CMK (cell line): ENCODE results near the gene ANKRD52.
A peak's percentile ranks its signal among the peaks of the same experiment; 100 is the strongest.
"Not testable (repeated sequence)": the region's sequence is repeated elsewhere in the genome, so short reads cannot be mapped to it uniquely, and the experiment has no call there.

Source experiments
- DNase-seq: peaks from one replicate; pipeline ENCODE4 v3.0.0-alpha.2; 2010; ENCODE audit warnings: low read depth

ANKRD52 gene

GRCh38 chr12:56272468-56272867, 14.3 kb upstream of the ANKRD52 start:
- DNase-seq = not testable (repeated sequence)

GRCh38 chr12:56271031-56271430, 12.8 kb upstream of the ANKRD52 start:
- no peak for DNase-seq

GRCh38 chr12:56267443-56268071, 9.4 kb upstream of the ANKRD52 start:
- DNase-seq = no peak

GRCh38 chr12:56266693-56267442, 8.7 kb upstream of the ANKRD52 start, which contains the start of gene COQ10A:
Gene COQ10A, plus strand, starts transcription at chr12:56266942. Its CDS starts 177 bp downstream, at chr12:56267119.
- DNase-seq = peak; percentile 57

- not testable (repeated sequence) for DNase-seq
Measured at GRCh38 chr12:56266068-56266692, 8.0 kb upstream of the ANKRD52 start.

- DNase-seq = not testable (repeated sequence)
Measured at GRCh38 chr12:56262955-56263354, 4.8 kb upstream of the ANKRD52 start.

- DNase-seq = no peak
Measured at GRCh38 chr12:56261503-56262232, 3.5 kb upstream of the ANKRD52 start.

GRCh38 chr12:56260921-56261320, 2.7 kb upstream of the ANKRD52 start:
- DNase-seq = no peak

GRCh38 chr12:56260380-56260779, 2.2 kb upstream of the ANKRD52 start:
- no peak for DNase-seq

GRCh38 chr12:56258820-56259183, 618 bp upstream of the ANKRD52 start:
- DNase-seq = no peak

- DNase-seq = no peak
Measured at GRCh38 chr12:56257491-56258067, 605 bp downstream of the ANKRD52 start.

GRCh38 chr12:56257071-56257470, 1.1 kb downstream of the ANKRD52 start:
- no peak for DNase-seq

- no peak for DNase-seq
Measured at GRCh38 chr12:56256326-56256960, 1.7 kb downstream of the ANKRD52 start.

GRCh38 chr12:56255671-56256070, 2.5 kb downstream of the ANKRD52 start:
- DNase-seq = no peak

- DNase-seq = no peak
Measured at GRCh38 chr12:56253091-56253490, 5.1 kb downstream of the ANKRD52 start.

- no peak for DNase-seq
Measured at GRCh38 chr12:56252649-56253048, 5.5 kb downstream of the ANKRD52 start.

- no peak for DNase-seq
Measured at GRCh38 chr12:56248711-56249110, 9.5 kb downstream of the ANKRD52 start.

- DNase-seq = no peak
Measured at GRCh38 chr12:56247923-56248322, 10.3 kb downstream of the ANKRD52 start.

GRCh38 chr12:56244494-56244893, 13.7 kb downstream of the ANKRD52 start:
- DNase-seq = no peak

- DNase-seq = no peak
Measured at GRCh38 chr12:56243731-56244181, 14.4 kb downstream of the ANKRD52 start.

- no peak for DNase-seq
Measured at GRCh38 chr12:56242986-56243385, 15.2 kb downstream of the ANKRD52 start.
